RCC 7860 (cell line): ENCODE measurements around the gene PDZD8.
"Not testable (repeated sequence)": the region's sequence is repeated elsewhere in the genome, so short reads cannot be mapped to it uniquely, and the experiment has no call there.

Source experiments
- DNase-seq: peaks from one replicate; pipeline ENCODE4 v3.0.0-alpha.2; 2015; ENCODE audit warnings: low spot score
- FAIRE-seq: peaks from 2 replicates; lab custom pipeline; 2012; peaks lifted over from hg19 to GRCh38; lab: Jason Lieb, UNC

The PDZD8 gene

GRCh38 chr10:117350909-117351308, 24.3 kb downstream of the PDZD8 start:
- FAIRE-seq (no peak), DNase-seq (no peak)

GRCh38 chr10:117348236-117348635, 27.0 kb downstream of the PDZD8 start:
- no peak for DNase-seq
- FAIRE-seq: no peak

GRCh38 chr10:117346574-117346973, 28.7 kb downstream of the PDZD8 start:
- FAIRE-seq (no peak), DNase-seq (no peak)

- no peak for DNase-seq
Measured at GRCh38 chr10:117345143-117345542, 30.1 kb downstream of the PDZD8 start.

GRCh38 chr10:117342641-117343040, 32.6 kb downstream of the PDZD8 start:
- DNase-seq: peak; percentile 75
- FAIRE-seq: peak; percentile 70

More at GRCh38 chr10:117345143-117345542, 30.1 kb downstream of the PDZD8 start:
- no peak for FAIRE-seq

GRCh38 chr10:117341061-117341460, 34.2 kb downstream of the PDZD8 start:
- no peak for DNase-seq
- no peak for FAIRE-seq

- no peak for DNase-seq
- FAIRE-seq: no peak
Measured at GRCh38 chr10:117339979-117340378, 35.3 kb downstream of the PDZD8 start.

GRCh38 chr10:117339578-117339977, 35.7 kb downstream of the PDZD8 start:
- FAIRE-seq (no peak), DNase-seq (no peak)

GRCh38 chr10:117334926-117335325, 40.3 kb downstream of the PDZD8 start:
- FAIRE-seq (no peak), DNase-seq (no peak)

- no peak for DNase-seq
- no peak for FAIRE-seq
Measured at GRCh38 chr10:117334066-117334465, 41.2 kb downstream of the PDZD8 start.

GRCh38 chr10:117327262-117327661, 48.0 kb downstream of the PDZD8 start:
- FAIRE-seq (no peak), DNase-seq (no peak)

- no peak for FAIRE-seq
- no peak for DNase-seq
Measured at GRCh38 chr10:117324367-117324766, 50.9 kb downstream of the PDZD8 start.

GRCh38 chr10:117322260-117322659, 53.0 kb downstream of the PDZD8 start:
- DNase-seq (no peak), FAIRE-seq (peak; percentile 63)

- FAIRE-seq: peak; percentile 78
- DNase-seq: peak; percentile 25
Measured at GRCh38 chr10:117320050-117320665, 55.1 kb downstream of the PDZD8 start.

- DNase-seq: no peak
- FAIRE-seq: peak; percentile 78
Measured at GRCh38 chr10:117318909-117319308, 56.3 kb downstream of the PDZD8 start.

- no peak for DNase-seq
- FAIRE-seq: no peak
Measured at GRCh38 chr10:117316701-117317100, 58.5 kb downstream of the PDZD8 start.

GRCh38 chr10:117313641-117314040, 61.6 kb downstream of the PDZD8 start:
- no peak for DNase-seq
- no peak for FAIRE-seq

- DNase-seq (no peak), FAIRE-seq (no peak)
Measured at GRCh38 chr10:117312430-117312829, 62.8 kb downstream of the PDZD8 start.

GRCh38 chr10:117311261-117311660, 64.0 kb downstream of the PDZD8 start:
- DNase-seq (no peak), FAIRE-seq (no peak)

GRCh38 chr10:117306674-117307073, 68.6 kb downstream of the PDZD8 start:
- DNase-seq: no peak
- peak; percentile 16 for FAIRE-seq

- not testable (repeated sequence) for DNase-seq, FAIRE-seq
Measured at GRCh38 chr10:117303451-117303850, 71.8 kb downstream of the PDZD8 start.

- no peak for FAIRE-seq
- DNase-seq: no peak
Measured at GRCh38 chr10:117300671-117301070, 74.6 kb downstream of the PDZD8 start.

- DNase-seq (no peak), FAIRE-seq (no peak)
Measured at GRCh38 chr10:117299435-117299834, 75.8 kb downstream of the PDZD8 start.
